ENCODE data around the gene IGDCC3. TPM values are rescaled to one million over a fixed set of nuclear protein-coding genes. Genes with fewer than 3 reads are reported as not detected.

Gene IGDCC3
- total RNA-seq, result 10 to 100 TPM in 1 of 2 donors, 1 to 10 TPM in 1; 7.9 to 13.5 TPM
- 160 TPM for polyA plus RNA-seq (2013, experiment 1 of 2)
- 139 TPM for polyA plus RNA-seq (2013, experiment 2 of 2)
- long read RNA-seq, experiment 1, partial matches to known transcripts, result 3 of 7 reads
- long read RNA-seq, experiment 1, other reads (novel, unspliced or antisense), result 4 of 7 reads
- long read RNA-seq, experiment 2, full-length matches to known transcripts, result 9 of 34 reads
- long read RNA-seq, experiment 2, partial matches to known transcripts, result 4 of 34 reads
- long read RNA-seq, experiment 2, other reads (novel, unspliced or antisense), result 21 of 34 reads
- long read RNA-seq, experiment 3, full-length matches to known transcripts, result 1 of 9 reads
- long read RNA-seq, experiment 3, partial matches to known transcripts, result 3 of 9 reads
- long read RNA-seq, experiment 3, other reads (novel, unspliced or antisense), result 5 of 9 reads
- long read RNA-seq, experiment 4, result 0 reads

- no peaks in the 10 kb centered on the region for H3K9me3 Mint-ChIP-seq
- peak within 1 kb of the TSS; percentile 98 for H3K27ac ChIP-seq (ENCODE audit: low read depth, low read length)
Measured at GRCh38 chr15:65377976-65378366, at the start of gene IGDCC3. TSS of gene IGDCC3 (minus strand) at chr15:65378002. CDS start at chr15:65377788, 214 bp downstream.

GRCh38 chr15:65426216-65426853 lies 48.5 kb upstream of the IGDCC3 start:
- no peaks in the 10 kb centered on the region for H3K9me3 Mint-ChIP-seq
- no peak for TF ChIP-seq CTCF (conservative IDR thresholded peaks at IDR 0.05)
- Histone ChIP-seq H3K9ac (ENCODE audit: extremely low read depth, low read length, poor library complexity, severe bottlenecking) (no peak overlapping the region), H3K27me3 (ENCODE audit: control insufficient read depth, insufficient read depth, low read length, poor library complexity, severe bottlenecking) (no peaks in the 10 kb centered on the region), H3K4me3 (ENCODE audit: low read length) (no peak overlapping the region), H3K36me3 (ENCODE audit: control insufficient read depth, insufficient read depth, low read length) (no peaks in the 10 kb centered on the region), H3K4me1 (ENCODE audit: control insufficient read depth, insufficient read depth, low read length) (peaks cover 6% of the 10 kb centered on the region), H3K27ac (ENCODE audit: low read depth, low read length) (no peak overlapping the region), H3K9me3 (ENCODE audit: control insufficient read depth, low read length) (no peaks in the 10 kb centered on the region)
- no peaks in the 10 kb centered on the region for H3K36me3 Mint-ChIP-seq (ENCODE audit: low read depth)
- H3K27ac Mint-ChIP-seq, result no peak overlapping the region
- H3K4me3 Mint-ChIP-seq, result no peak overlapping the region
- H3K4me1 Mint-ChIP-seq, result peaks cover 17% of the 10 kb centered on the region
- DNase-seq, result peak; percentile 30
- 86 to 90% methylated on average over 1 to 2 of the region's 2 CpGs for WGBS, 2 experiments (ENCODE audit: insufficient coverage in 1 of 2, insufficient read length in 1 of 2)
- H3K27me3 Mint-ChIP-seq (ENCODE audit: insufficient read depth), result peaks cover 8% of the 10 kb centered on the region

More at GRCh38 chr15:65377976-65378366, at the start of gene IGDCC3:
- peak within 1 kb of the TSS; percentile 85 for H3K4me3 ChIP-seq (ENCODE audit: low read length)
- TF ChIP-seq CTCF (conservative IDR thresholded peaks at IDR 0.05), result no peak
- Mint-ChIP-seq H3K4me1 (peaks cover 13% of the 10 kb centered on the region), H3K27ac (peak within 1 kb of the TSS; percentile 84), H3K27me3 (ENCODE audit: insufficient read depth) (peaks cover 33% of the 10 kb centered on the region), H3K36me3 (ENCODE audit: low read depth) (peaks cover 12% of the 10 kb centered on the region), H3K4me3 (peak within 1 kb of the TSS; percentile 80)
- peaks cover 12% of the 10 kb centered on the region for H3K36me3 ChIP-seq (ENCODE audit: control insufficient read depth, insufficient read depth, low read length)
- peaks cover 5% of the 10 kb centered on the region for H3K4me1 ChIP-seq (ENCODE audit: control insufficient read depth, insufficient read depth, low read length)
- peaks cover 15% of the 10 kb centered on the region for H3K27me3 ChIP-seq (ENCODE audit: control insufficient read depth, insufficient read depth, low read length, poor library complexity, severe bottlenecking)
- peak within 1 kb of the TSS; percentile 64 for H3K9ac ChIP-seq (ENCODE audit: extremely low read depth, low read length, poor library complexity, severe bottlenecking)
- peak; percentile 91 for DNase-seq
- 0% methylated on average over 6 to 38 of the region's 42 CpGs for WGBS, 2 experiments (ENCODE audit: insufficient coverage in 1 of 2, insufficient read length in 1 of 2)
- no peaks in the 10 kb centered on the region for H3K9me3 ChIP-seq (ENCODE audit: control insufficient read depth, low read length)

- H3K27ac Mint-ChIP-seq, result no peak overlapping the region
- no peak overlapping the region for H3K9ac ChIP-seq (ENCODE audit: extremely low read depth, low read length, poor library complexity, severe bottlenecking)
- H3K9me3 ChIP-seq (ENCODE audit: control insufficient read depth, low read length), result no peaks in the 10 kb centered on the region
- no peaks in the 10 kb centered on the region for H3K36me3 ChIP-seq (ENCODE audit: control insufficient read depth, insufficient read depth, low read length)
- no peak for TF ChIP-seq CTCF (conservative IDR thresholded peaks at IDR 0.05)
- no peaks in the 10 kb centered on the region for H3K9me3 Mint-ChIP-seq
- no peaks in the 10 kb centered on the region for H3K36me3 Mint-ChIP-seq (ENCODE audit: low read depth)
- H3K4me3 ChIP-seq (ENCODE audit: low read length), result no peak overlapping the region
- peaks cover 18% of the 10 kb centered on the region for H3K4me1 ChIP-seq (ENCODE audit: control insufficient read depth, insufficient read depth, low read length)
- no peak overlapping the region for H3K27ac ChIP-seq (ENCODE audit: low read depth, low read length)
- 71 to 80% methylated on average over 4 to 5 of the region's 5 CpGs for WGBS, 2 experiments (ENCODE audit: insufficient coverage in 1 of 2, insufficient read length in 1 of 2)
- no peaks in the 10 kb centered on the region for H3K27me3 ChIP-seq (ENCODE audit: control insufficient read depth, insufficient read depth, low read length, poor library complexity, severe bottlenecking)
- peak; percentile 50 for DNase-seq
- peaks cover 31% of the 10 kb centered on the region for H3K4me1 Mint-ChIP-seq
- H3K4me3 Mint-ChIP-seq, result no peak overlapping the region
- H3K27me3 Mint-ChIP-seq (ENCODE audit: insufficient read depth), result peaks cover 8% of the 10 kb centered on the region
Measured at GRCh38 chr15:65424683-65425082, 46.9 kb upstream of the IGDCC3 start.

All from endodermal cell (in vitro differentiated cells).